ENCODE results near the gene ARHGAP10.

The ARHGAP10 gene

GRCh38 chr4:147923854-147924253, 192.0 kb downstream of the ARHGAP10 start:
- Histone ChIP-seq H3K9ac (ENCODE audit: low read length) (no peak overlapping the region), H3K4me1 (ENCODE audit: control insufficient read depth, insufficient read depth, low read length) (peaks cover 10% of the 10 kb centered on the region), H3K27me3 (ENCODE audit: control insufficient read depth, insufficient read depth, low read length) (no peaks in the 10 kb centered on the region), H3K36me3 (ENCODE audit: control insufficient read depth, insufficient read depth, low read length) (peaks cover 5% of the 10 kb centered on the region), H3K9me3 (ENCODE audit: control insufficient read depth, low read length) (no peaks in the 10 kb centered on the region), H3K4me3 (ENCODE audit: low read length) (no peak overlapping the region)

- Histone ChIP-seq H3K4me3 (ENCODE audit: low read length) (no peak overlapping the region), H3K4me1 (ENCODE audit: control insufficient read depth, insufficient read depth, low read length) (peaks cover 10% of the 10 kb centered on the region), H3K36me3 (ENCODE audit: control insufficient read depth, insufficient read depth, low read length) (peaks cover 5% of the 10 kb centered on the region), H3K9me3 (ENCODE audit: control insufficient read depth, low read length) (no peaks in the 10 kb centered on the region), H3K27me3 (ENCODE audit: control insufficient read depth, insufficient read depth, low read length) (no peaks in the 10 kb centered on the region), H3K9ac (ENCODE audit: low read length) (no peak overlapping the region)
Observed at GRCh38 chr4:147924604-147925412, 192.9 kb downstream of the ARHGAP10 start.

GRCh38 chr4:147927377-147928137, 195.7 kb downstream of the ARHGAP10 start:
- H3K4me1 ChIP-seq (ENCODE audit: control insufficient read depth, insufficient read depth, low read length), result peaks cover 10% of the 10 kb centered on the region
- no peak overlapping the region for H3K4me3 ChIP-seq (ENCODE audit: low read length)
- H3K36me3 ChIP-seq (ENCODE audit: control insufficient read depth, insufficient read depth, low read length), result peaks cover 5% of the 10 kb centered on the region
- no peaks in the 10 kb centered on the region for H3K27me3 ChIP-seq (ENCODE audit: control insufficient read depth, insufficient read depth, low read length)
- no peak overlapping the region for H3K9ac ChIP-seq (ENCODE audit: low read length)
- no peaks in the 10 kb centered on the region for H3K9me3 ChIP-seq (ENCODE audit: control insufficient read depth, low read length)

- no peaks in the 10 kb centered on the region for H3K27me3 ChIP-seq (ENCODE audit: control insufficient read depth, insufficient read depth, low read length)
- H3K36me3 ChIP-seq (ENCODE audit: control insufficient read depth, insufficient read depth, low read length), result peaks cover 5% of the 10 kb centered on the region
- H3K4me3 ChIP-seq (ENCODE audit: low read length), result no peak overlapping the region
- peaks cover 10% of the 10 kb centered on the region for H3K4me1 ChIP-seq (ENCODE audit: control insufficient read depth, insufficient read depth, low read length)
- H3K9ac ChIP-seq (ENCODE audit: low read length), result no peak overlapping the region
- H3K9me3 ChIP-seq (ENCODE audit: control insufficient read depth, low read length), result no peaks in the 10 kb centered on the region
Observed at GRCh38 chr4:147928400-147928799, 196.5 kb downstream of the ARHGAP10 start.

GRCh38 chr4:147929746-147930145, 197.9 kb downstream of the ARHGAP10 start:
- Histone ChIP-seq H3K9me3 (ENCODE audit: control insufficient read depth, low read length) (no peaks in the 10 kb centered on the region), H3K36me3 (ENCODE audit: control insufficient read depth, insufficient read depth, low read length) (peaks cover 5% of the 10 kb centered on the region), H3K4me3 (ENCODE audit: low read length) (no peak overlapping the region), H3K4me1 (ENCODE audit: control insufficient read depth, insufficient read depth, low read length) (peaks cover 10% of the 10 kb centered on the region), H3K9ac (ENCODE audit: low read length) (no peak overlapping the region), H3K27me3 (ENCODE audit: control insufficient read depth, insufficient read depth, low read length) (no peaks in the 10 kb centered on the region)

GRCh38 chr4:147933316-147933715, 201.4 kb downstream of the ARHGAP10 start:
- Histone ChIP-seq H3K9ac (ENCODE audit: low read length) (no peak overlapping the region), H3K36me3 (ENCODE audit: control insufficient read depth, insufficient read depth, low read length) (no peaks in the 10 kb centered on the region), H3K9me3 (ENCODE audit: control insufficient read depth, low read length) (no peaks in the 10 kb centered on the region), H3K4me3 (ENCODE audit: low read length) (no peak overlapping the region), H3K4me1 (ENCODE audit: control insufficient read depth, insufficient read depth, low read length) (peaks cover 5% of the 10 kb centered on the region), H3K27me3 (ENCODE audit: control insufficient read depth, insufficient read depth, low read length) (no peaks in the 10 kb centered on the region)

- peaks cover under 1% of the 10 kb centered on the region for H3K4me1 ChIP-seq (ENCODE audit: control insufficient read depth, insufficient read depth, low read length)
- no peaks in the 10 kb centered on the region for H3K36me3 ChIP-seq (ENCODE audit: control insufficient read depth, insufficient read depth, low read length)
- H3K27me3 ChIP-seq (ENCODE audit: control insufficient read depth, insufficient read depth, low read length), result no peaks in the 10 kb centered on the region
- H3K4me3 ChIP-seq (ENCODE audit: low read length), result no peak overlapping the region
- no peak overlapping the region for H3K9ac ChIP-seq (ENCODE audit: low read length)
- no peaks in the 10 kb centered on the region for H3K9me3 ChIP-seq (ENCODE audit: control insufficient read depth, low read length)
Observed at GRCh38 chr4:147933779-147934178, 201.9 kb downstream of the ARHGAP10 start.

- Histone ChIP-seq H3K4me1 (ENCODE audit: control insufficient read depth, insufficient read depth, low read length) (no peaks in the 10 kb centered on the region), H3K9ac (ENCODE audit: low read length) (no peak overlapping the region), H3K4me3 (ENCODE audit: low read length) (no peak overlapping the region), H3K9me3 (ENCODE audit: control insufficient read depth, low read length) (no peaks in the 10 kb centered on the region), H3K27me3 (ENCODE audit: control insufficient read depth, insufficient read depth, low read length) (no peaks in the 10 kb centered on the region), H3K36me3 (ENCODE audit: control insufficient read depth, insufficient read depth, low read length) (no peaks in the 10 kb centered on the region)
Observed at GRCh38 chr4:147938496-147938895, 206.6 kb downstream of the ARHGAP10 start.

GRCh38 chr4:147940171-147940570, 208.3 kb downstream of the ARHGAP10 start:
- H3K27me3 ChIP-seq (ENCODE audit: control insufficient read depth, insufficient read depth, low read length), result no peaks in the 10 kb centered on the region
- no peaks in the 10 kb centered on the region for H3K4me1 ChIP-seq (ENCODE audit: control insufficient read depth, insufficient read depth, low read length)
- no peak overlapping the region for H3K9ac ChIP-seq (ENCODE audit: low read length)
- H3K36me3 ChIP-seq (ENCODE audit: control insufficient read depth, insufficient read depth, low read length), result no peaks in the 10 kb centered on the region
- no peaks in the 10 kb centered on the region for H3K9me3 ChIP-seq (ENCODE audit: control insufficient read depth, low read length)
- H3K4me3 ChIP-seq (ENCODE audit: low read length), result no peak overlapping the region

GRCh38 chr4:147941373-147941772, 209.5 kb downstream of the ARHGAP10 start:
- H3K9me3 ChIP-seq (ENCODE audit: control insufficient read depth, low read length), result no peaks in the 10 kb centered on the region
- no peaks in the 10 kb centered on the region for H3K36me3 ChIP-seq (ENCODE audit: control insufficient read depth, insufficient read depth, low read length)
- no peak overlapping the region for H3K9ac ChIP-seq (ENCODE audit: low read length)
- no peaks in the 10 kb centered on the region for H3K27me3 ChIP-seq (ENCODE audit: control insufficient read depth, insufficient read depth, low read length)
- H3K4me1 ChIP-seq (ENCODE audit: control insufficient read depth, insufficient read depth, low read length), result no peaks in the 10 kb centered on the region
- no peak overlapping the region for H3K4me3 ChIP-seq (ENCODE audit: low read length)

GRCh38 chr4:147942729-147943128, 210.8 kb downstream of the ARHGAP10 start:
- Histone ChIP-seq H3K9ac (ENCODE audit: low read length) (no peak overlapping the region), H3K27me3 (ENCODE audit: control insufficient read depth, insufficient read depth, low read length) (no peaks in the 10 kb centered on the region), H3K36me3 (ENCODE audit: control insufficient read depth, insufficient read depth, low read length) (no peaks in the 10 kb centered on the region), H3K4me1 (ENCODE audit: control insufficient read depth, insufficient read depth, low read length) (no peaks in the 10 kb centered on the region), H3K4me3 (ENCODE audit: low read length) (no peak overlapping the region), H3K9me3 (ENCODE audit: control insufficient read depth, low read length) (no peaks in the 10 kb centered on the region)

- Histone ChIP-seq H3K36me3 (ENCODE audit: control insufficient read depth, insufficient read depth, low read length) (no peaks in the 10 kb centered on the region), H3K27me3 (ENCODE audit: control insufficient read depth, insufficient read depth, low read length) (no peaks in the 10 kb centered on the region), H3K9me3 (ENCODE audit: control insufficient read depth, low read length) (no peaks in the 10 kb centered on the region), H3K4me3 (ENCODE audit: low read length) (no peak overlapping the region), H3K4me1 (ENCODE audit: control insufficient read depth, insufficient read depth, low read length) (no peaks in the 10 kb centered on the region), H3K9ac (ENCODE audit: low read length) (no peak overlapping the region)
Observed at GRCh38 chr4:147943159-147943638, 211.3 kb downstream of the ARHGAP10 start.
